Stimulated activated CD8-positive, alpha-beta memory T cell treated with anti-CD3 and anti-CD28 coated beads, Interleukin-4, amount 100 ng/mL, for 48 hours (primary cell): ENCODE measurements around the gene HSPG2.

Experiments used
- DNase-seq: peaks from one replicate; pipeline ENCODE4 v3.0.0-alpha.2; 2020

HSPG2 gene

DNA sequence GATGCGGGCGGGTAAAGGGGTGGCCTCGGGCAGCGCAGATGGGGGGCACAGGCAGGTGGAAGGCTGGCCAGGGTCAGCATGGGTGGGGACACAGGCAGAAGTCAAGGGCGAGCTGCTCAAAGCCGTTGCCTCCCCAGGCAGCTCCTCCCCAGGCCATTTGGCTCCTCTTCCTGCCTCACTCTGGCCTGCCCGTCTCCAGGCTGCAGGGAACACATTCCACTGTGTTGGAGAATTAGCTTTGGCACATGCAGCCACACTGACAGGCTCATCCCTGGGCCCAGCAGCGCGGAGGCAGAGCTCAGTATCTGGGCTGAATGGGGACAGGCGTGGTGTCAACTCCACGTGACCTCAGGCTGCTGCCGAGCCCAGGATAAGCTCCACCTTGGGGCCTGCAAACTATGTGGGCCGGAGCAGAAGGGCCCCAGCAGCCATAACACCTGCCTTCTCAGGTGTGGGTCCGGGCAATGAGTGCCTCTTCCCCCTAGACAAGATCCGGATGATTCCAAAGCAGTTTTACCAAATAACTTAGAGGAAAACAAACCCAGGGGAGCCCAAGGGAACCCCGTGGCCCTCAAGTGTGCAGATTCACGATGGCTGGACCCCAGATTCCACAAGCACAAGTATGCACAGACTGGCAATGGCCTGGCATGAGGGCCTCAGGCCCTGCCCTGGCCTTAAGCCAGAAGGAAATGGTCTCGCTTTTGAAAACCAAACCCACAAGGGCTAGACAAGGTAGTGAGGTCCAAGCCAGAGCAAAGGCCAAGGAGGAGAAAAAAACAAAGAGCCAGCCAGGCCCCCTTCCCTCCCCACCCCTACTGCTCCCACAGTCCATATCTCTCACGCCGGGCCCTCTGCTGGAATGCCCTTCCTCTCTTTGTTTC lies 40.2 kb downstream of the HSPG2 start:
- DNase-seq: no peak

DNA sequence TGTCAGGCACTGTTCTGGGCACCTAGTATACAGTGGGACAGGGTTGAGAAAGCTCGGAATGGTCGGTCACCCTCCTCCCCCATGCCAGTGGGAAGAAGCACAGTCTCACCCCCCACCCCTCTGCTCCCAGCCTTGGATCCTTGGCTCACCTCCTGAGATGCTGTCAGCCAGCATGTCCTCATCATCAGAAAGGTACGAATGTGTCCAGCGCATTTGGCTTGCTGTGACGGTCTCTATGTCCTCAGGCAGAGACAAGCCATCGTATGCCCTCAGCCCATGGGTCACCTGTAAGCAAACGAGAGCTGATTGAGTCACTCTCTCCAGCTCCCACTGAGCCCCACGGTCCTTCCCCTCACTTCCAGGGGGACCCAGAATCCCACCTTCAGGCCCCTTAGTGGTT lies 41.1 kb downstream of the HSPG2 start:
- DNase-seq: no peak

DNA sequence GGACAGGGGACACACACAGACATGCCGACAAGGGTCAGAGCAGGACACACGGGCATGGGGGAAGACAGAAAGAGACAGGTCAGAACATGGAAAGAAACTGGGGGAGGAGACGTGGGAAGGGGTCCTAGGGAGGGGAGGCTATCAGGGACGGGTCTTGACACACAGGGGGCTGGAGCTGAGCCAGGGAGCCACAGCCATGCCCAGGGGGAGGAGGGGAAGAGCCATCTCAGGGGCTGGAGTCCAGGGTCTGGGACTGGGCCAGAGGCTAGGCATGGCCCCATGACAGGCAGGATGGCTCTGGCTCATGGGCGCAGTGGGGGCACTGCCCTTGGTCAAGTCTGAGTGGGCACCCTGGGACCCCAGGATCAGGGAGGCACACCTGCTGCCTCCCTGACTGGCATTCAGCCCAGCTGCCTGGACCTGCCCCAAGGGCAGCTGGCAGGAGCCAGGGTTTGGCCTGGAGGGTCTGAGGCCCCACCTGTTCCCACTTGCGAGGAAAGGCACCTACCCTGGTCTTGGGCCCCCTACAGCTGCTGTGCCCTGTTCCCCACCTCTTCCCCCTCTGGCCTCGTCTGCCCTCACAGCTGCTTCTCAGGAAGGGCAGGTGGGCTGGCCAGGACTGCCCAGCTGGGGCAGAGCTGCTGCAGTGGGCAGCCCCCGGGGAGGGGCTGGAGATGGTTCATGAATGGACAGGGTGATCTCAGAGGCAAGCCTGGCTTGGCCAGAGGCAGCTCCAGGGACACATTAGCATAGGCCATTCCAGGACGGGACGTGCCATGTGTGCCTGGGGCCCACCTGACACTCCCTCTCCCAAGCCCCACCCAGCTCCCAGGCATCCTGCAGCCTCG lies 42.9 kb downstream of the HSPG2 start:
- DNase-seq: no peak

DNA sequence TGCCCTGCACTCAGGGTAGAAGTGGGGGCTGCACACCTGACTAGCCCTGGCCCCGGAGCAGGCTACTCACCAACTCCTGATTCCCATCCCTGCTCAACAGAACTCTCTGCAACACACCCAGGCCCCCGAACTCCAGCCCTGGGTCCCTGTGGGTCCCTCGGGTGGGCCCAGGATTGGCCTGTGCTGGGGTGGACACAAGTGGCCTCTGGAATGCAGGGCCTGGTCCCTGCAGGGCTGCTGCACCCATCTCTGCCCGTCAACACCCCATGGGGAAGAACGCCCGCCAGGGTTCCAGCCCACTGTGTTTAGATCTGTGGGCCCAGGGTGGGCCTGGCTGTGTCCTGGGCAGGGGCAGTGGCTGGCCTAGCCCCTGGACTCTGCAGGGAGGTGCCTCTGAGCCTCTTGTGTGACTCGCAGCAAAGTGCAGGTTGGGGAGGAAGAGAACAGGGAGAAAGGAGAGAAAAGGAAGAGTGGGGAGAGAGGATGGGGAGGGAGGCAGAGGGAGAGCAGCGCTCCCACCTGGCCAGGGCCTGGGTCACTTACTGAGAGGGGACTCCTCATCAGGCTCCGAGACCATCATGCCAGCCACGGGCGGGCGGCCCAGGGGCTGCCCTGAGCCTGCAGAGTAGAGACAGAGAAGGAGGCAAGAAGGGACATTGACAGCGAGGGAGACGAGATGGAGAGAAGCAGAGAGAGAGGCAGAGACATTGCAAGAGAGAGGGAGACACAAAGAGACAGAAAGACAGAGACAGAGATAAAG lies 43.9 kb downstream of the HSPG2 start:
- DNase-seq: no peak

DNA sequence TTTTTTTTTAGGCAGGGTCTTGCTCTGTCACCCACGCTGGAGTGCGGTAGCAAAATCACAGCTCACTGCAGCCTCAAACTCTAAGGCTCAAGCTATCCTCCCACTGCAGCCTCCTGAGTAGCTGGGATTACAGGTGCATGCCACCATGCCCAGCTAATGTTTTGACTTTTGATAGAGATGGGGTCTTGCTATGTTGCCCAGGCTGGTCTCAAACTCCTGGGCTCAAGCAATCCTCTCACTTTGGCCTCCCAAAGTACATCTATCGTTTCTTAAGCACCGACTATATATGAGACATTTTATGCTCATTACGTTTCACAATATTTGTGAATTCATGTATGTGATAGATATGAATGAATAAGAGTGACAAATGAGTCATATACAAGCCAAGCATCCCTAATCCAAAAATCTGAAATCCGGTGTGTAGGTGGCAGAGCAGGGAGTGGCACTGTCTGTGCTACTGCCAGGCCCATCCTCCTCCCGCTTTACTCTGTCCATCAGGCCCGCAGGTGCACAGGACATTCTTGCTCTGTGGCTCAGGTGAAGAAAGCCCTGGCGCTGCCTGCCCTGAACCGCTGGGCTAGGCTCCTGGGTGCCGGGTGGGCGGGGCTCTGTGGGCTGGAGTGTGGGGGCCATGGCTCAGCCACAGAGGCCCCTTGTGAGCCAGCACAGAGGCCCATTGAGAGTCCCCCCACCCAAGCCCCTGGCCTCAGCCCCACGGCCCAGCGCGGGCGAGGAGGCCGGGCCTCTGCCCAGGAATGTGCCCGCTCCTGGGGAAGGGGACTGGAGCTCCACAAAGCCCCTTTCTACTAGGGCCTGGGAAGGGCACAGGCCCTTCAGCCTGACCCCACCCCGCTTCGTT lies 45.3 kb downstream of the HSPG2 start:
- DNase-seq: no peak

- DNase-seq: no peak
Measured at GRCh38 chr1:21891081-21891480, 46.0 kb downstream of the HSPG2 start.

DNA sequence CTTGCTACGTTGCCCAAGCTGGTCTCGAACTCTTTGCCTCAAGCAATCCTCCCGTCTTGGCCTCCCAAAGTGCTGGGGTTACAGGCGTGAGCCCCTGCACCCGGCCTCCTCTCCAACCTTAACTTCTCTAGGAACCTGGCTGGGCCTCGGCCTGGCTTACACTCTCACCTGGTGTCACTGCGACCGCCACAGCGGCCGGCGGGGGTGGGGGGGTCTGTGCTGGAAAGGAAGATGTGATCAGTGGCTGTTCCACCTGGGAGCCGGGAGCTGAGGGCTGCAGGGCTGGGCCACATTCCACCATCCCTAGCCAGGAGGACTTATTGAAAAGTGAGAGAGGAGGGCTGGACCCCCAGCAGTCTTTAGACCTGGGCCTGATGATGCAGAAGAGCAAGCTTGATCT lies 48.6 kb downstream of the HSPG2 start:
- DNase-seq: no peak

DNA sequence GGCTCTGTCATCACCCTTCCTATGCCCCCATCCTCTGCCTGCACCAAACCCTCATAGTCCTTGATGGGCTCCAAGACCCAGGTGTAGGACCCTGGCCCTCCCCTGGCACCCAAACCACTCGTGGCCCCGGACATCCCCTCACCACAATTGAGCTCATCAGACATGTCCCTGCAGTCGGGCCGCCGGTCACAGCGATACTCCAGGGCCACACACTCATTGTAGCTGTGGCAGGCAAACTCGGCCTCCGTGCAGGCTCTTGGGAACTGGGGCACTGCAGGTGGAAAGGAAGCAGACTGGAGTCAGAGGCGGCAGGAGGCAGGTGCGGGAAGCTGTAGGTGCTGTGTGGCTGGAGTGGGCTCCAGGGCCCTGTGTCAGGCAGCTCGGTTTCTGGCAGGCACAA lies 49.3 kb downstream of the HSPG2 start:
- DNase-seq: no peak

DNA sequence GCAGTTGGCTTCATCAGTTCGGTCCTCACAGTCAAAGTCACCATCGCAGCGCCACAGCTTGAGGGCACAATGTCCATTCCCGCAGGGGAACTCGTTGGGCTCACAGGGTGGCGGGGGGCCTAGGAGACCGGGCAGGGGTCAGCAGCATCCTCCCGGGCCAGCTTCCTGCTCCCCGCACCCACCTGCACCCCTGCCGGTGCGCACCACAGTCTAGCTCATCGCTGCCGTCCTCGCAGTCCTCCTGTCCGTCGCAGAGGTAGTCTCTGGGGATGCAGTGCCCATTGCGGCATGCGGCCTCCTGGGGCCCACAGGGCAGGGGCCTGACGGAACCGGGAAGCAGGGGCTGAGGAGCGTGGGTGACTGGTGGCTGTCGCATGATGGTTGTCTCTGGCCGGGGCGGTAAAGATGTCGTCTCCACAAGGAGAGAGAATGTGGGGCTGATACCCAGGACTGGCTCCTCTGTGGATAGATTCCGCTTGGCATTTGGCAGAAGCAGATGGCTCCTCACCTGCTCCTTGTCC lies 49.8 kb downstream of the HSPG2 start:
- no peak for DNase-seq

DNA sequence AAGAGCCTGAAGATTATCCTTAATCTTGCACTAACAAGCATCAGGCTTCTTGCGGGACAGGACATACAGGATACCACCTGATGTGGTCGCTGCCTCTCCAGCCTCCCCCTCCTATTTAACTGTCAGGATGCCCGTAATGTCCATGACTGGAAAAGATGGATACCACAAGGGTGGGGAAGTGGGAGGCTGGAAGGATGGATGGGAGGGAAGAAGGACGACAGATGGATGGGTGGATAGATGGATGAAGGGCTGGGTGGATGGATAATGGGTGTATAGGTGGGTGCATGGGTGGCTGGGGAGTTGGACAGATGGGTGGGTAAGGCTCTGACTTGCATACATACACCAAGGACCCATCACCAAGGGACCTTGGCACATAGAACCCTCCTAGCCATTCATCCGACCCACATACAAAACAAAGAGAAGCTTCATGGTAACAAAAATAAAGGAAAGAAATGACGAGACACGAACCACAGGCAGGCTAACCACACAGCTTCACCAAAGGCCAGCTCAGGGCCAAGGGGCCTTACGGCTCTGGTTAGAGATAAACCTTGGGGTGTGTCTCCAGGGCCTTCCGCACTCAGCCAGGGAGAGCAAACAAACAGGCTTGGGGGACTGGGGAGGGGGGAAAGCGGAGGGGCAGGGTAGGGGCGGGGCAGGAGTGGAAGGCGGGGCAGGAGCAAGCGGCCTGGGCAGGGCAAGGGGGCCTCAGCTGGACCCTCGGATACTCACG lies 50.5 kb downstream of the HSPG2 start:
- no peak for DNase-seq

DNA sequence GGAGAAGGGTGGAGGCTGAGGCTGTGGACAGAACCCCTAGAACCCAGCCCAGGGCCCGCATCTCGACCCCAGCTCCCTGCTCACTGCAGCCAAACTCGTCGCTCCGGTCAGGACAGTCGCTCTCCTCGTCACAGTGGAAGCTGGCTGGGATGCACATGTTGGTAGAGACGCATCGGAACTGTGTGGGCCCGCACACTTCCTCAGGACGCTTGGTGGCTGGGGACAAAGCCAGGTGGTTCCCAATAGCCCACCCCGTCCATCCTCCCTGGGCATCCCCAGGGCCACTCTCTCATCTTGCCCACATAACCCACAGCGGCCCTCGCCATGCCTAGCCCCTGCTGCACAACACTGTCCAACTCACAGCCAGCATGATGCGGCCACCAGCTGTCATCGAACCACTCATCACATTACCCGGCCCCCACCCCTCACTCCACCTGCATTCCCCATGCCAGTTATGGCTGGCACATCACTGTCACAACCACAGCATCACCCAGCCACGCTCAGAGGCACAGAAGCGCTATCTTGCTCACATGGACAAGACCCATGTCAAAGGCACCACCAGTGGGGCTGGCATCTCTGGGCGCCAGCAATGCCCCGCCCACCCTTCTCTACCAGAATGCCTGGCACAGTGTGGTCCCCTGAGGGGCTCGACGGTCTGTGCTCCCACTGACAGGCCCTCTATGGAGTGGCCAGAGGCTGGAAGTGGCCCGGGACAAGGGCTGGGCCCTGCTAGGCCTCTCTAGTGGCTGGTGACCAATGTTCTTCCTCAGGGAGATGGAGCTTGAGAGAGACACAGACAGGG lies 51.7 kb downstream of the HSPG2 start:
- no peak for DNase-seq

- DNase-seq: no peak
Measured at GRCh38 chr1:21884456-21885235, 52.5 kb downstream of the HSPG2 start.

DNA sequence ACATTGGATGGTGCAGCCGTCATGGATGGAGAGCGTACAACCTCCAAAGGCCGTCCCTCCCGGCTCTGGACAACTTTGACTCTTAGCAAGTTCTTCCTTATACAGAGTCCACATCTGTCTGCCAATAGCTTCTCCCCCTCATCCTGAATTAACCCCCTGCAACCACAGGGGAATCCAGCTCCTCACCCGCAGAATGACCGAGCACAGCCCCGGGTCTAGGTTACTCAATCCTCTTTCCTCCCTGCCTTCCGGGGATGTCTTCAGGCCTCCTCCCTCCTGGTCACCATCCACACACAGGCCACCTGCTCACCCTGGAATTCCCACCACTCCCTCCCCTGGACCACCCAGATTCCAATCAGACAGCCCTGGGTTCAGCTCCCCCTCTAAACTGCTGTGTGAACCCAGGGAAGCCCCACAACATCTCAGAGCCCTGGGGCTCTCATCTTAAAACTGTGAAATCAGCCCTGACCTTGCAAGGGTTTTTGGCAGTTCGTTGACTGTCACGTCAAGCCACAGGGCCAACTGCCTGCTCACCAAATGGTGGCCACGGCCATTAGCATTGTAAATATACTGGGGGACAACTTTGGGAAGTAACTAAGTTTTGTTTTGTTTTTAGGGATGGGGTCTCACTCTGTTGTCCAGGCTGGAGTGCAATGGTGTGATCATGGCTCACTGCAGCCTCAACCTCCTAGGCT lies 54.2 kb downstream of the HSPG2 start:
- DNase-seq: no peak

DNA sequence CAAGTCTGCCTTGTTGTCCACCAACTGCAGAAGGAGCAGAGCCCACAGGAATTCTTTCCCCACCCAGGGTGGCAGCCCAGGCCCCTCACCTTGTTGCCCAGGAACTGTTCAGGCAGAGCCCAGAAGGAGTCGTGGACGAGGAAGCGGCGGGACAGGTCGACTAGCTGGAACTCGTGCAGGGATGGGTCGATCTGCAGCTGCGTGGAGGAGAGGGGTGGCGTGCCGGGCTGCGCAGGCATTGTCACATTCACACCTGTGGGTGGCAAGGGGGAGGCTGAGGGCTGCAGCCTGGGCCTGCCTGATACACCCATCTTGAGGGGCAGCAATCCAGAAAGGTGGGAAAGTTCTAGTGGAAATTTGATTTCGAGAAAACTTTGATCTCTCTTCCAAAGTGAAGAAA lies 55.9 kb downstream of the HSPG2 start:
- DNase-seq: no peak

GRCh38 chr1:21880619-21880970 lies 56.5 kb downstream of the HSPG2 start:
- DNase-seq: no peak

- no peak for DNase-seq
Measured at GRCh38 chr1:21879928-21880618, 57.0 kb downstream of the HSPG2 start.

DNA sequence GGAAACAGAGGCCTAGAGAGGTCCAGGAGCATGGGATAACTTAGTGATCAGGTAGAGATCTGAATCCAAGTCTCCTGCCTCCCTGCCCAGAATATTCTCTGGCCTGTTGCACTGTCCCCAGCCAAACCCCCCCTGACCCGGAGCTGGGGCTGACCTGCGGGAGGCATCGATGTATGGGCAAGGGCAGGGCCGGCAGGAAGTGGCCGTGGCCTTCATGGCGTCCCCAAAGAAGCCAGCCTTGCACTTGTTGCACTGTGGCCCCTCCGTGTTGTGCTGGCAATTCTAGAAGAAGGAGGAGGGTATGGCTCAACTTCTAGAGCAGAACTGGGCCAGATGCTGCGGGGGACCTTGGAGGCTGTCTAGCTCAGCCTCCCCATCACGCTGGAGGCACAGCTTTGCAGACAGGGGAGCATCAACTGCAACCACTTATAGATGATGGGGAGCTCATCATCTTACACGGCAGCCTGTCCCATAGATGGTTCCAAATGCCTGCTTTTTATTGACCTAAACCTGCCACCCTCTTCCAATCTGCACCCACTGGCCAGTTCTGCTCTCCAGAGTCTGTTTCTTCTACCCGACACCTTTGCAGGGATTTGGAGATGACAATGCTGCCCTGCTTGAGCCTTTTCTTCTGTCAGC lies 58.2 kb downstream of the HSPG2 start:
- no peak for DNase-seq
